VCaP (cell line): ENCODE measurements around the gene AADACL3.

Source experiments
- H3K27ac ChIP-seq: fragments of 450-650 bp; 2 replicates; pipeline ENCODE4 v1.5.1; 2017
- CTCF ChIP-seq: fragments of 450-650 bp; conservative IDR thresholded peaks from 2 replicates; pipeline ENCODE4 v1.5.1; 2017; ENCODE audit warnings: mild to moderate bottlenecking, moderate library complexity

The AADACL3 gene

GRCh38 chr1:12769976-12770505, 54.1 kb downstream of the AADACL3 start:
- no peak for TF ChIP-seq CTCF
- no peak overlapping the region for H3K27ac ChIP-seq

DNA sequence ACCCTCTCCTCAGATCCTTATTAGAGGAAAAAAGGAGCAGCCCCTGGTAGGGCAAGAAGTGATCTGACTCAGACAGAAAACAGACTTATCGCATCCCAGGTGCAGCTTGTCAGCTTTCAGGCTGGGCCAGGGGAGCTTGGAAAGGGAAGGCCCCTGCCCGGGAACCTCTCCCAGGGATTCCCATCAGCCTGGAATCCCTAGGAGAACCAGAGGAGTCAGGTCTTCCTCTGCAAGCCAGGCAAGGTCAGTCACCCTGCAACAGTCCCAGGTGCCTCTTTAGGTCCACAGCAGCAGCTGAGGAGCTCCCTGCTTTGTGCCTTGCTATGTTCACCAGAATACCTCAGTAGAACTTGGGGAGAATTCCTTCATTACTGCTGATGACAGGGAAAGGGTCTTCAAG, 54.7 kb downstream of the AADACL3 start:
- TF ChIP-seq CTCF, result no peak
- H3K27ac ChIP-seq, result no peak overlapping the region

DNA sequence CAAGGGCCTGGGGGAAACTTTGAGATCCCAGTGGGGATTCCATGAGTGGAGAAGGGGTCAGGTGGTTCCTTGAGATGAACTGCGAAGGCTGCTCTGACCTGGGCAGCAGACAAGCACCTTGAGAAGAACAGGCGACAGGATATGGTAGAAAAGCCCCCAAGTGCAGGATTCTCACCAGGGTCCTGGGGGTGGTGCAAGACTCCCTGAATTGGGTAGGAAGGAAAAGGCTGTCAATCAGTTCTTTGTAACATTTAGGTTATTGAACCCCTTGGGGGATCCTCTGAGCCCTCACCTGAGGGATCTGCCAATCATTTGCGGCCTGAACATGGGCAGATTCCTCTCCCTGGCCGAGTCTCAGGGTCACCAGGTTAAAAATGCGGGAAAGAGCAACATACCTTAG, 55.3 kb downstream of the AADACL3 start:
- no peak for TF ChIP-seq CTCF

GRCh38 chr1:12772520-12772919, 56.6 kb downstream of the AADACL3 start:
- H3K27ac ChIP-seq, result no peak overlapping the region

More for the DNA sequence above, 55.3 kb downstream of the AADACL3 start:
- H3K27ac ChIP-seq, result no peak overlapping the region

GRCh38 chr1:12773438-12773837, 57.5 kb downstream of the AADACL3 start, which contains the start of gene PRAMEF12:
PRAMEF12 (plus strand) TSS chr1:12773738; CDS start chr1:12774868, 1,130 bp downstream.
- TF ChIP-seq CTCF, result no peak
- no peak within 1 kb of the TSS for H3K27ac ChIP-seq

More at GRCh38 chr1:12772520-12772919, 56.6 kb downstream of the AADACL3 start:
- TF ChIP-seq CTCF, result no peak

DNA sequence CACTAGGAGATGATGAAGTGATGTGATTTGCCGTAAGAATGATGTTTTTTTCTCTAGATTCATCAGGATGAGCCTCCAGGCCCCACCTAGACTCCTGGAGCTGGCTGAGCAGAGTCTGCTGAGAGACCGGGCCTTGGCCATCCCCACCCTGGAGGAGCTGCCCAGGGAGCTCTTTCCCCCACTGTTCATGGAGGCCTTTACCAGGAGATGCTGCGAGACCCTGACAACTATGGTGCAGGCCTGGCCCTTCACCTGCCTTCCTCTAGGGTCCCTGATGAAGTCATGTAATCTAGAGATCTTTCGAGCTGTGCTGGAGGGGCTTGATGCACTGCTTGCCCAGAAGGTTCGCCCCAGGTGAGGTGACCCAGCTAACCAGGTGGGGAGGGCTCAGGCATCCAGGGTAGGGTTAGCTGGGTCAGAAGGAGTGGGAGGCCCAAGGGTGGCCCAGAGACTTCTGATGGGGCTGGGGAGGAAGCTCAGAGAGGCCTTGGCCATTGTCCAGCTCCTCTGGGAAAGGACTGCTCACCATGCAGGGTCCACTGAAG, 59.0 kb downstream of the AADACL3 start:
- TF ChIP-seq CTCF, result no peak

DNA sequence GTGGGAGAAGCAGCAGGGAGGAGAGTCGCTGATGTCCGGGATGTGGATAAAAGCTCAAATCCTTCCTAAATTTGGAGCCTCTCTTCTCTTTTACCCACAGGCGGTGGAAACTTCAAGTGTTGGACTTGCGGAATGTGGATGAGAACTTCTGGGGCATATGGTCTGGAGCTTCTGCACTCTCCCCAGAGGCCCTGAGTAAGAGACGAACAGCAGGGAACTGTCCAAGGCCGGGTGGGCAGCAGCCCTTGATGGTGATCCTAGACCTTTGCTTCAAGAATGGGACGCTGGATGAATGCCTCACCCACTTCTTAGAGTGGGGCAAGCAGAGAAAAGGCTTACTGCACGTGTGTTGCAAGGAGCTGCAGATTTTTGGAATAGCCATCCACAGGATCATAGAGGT, 59.5 kb downstream of the AADACL3 start:
- H3K27ac ChIP-seq, result no peak overlapping the region
- TF ChIP-seq CTCF, result no peak

More for the DNA sequence above, 59.0 kb downstream of the AADACL3 start:
- H3K27ac ChIP-seq, result no peak overlapping the region
